Right cardiac atrium (tissue), 5 donors: ENCODE results near the gene P4HA1. TPM values are rescaled to one million over a fixed set of nuclear protein-coding genes. Genes with fewer than 3 reads are reported as not detected.

Experiments used
- ATAC-seq, 2 donors: fragments of 200-7000 bp; cut with Tn5 transposase; one replicate each; pipeline versions ENCODE4 v1.8.0 to v1.9.1; 2020; ENCODE audit warnings: moderate library complexity in 2 of 2, mild to moderate bottlenecking in 1 of 2
- DNase-seq, 3 donors: peaks; one replicate each; pipeline ENCODE4 v3.0.0-alpha.2; 2020
- H3K27ac ChIP-seq: one replicate; pipeline ENCODE4 v1.5.1; 2013; ENCODE audit warnings: mild to moderate bottlenecking, low read length, control low read depth, moderate library complexity
- H3K27me3 ChIP-seq: one replicate; pipeline ENCODE4 v1.6.1; 2013; ENCODE audit not compliant: control insufficient read depth, insufficient read depth
- H3K4me1 ChIP-seq: one replicate; pipeline ENCODE4 v1.6.1; 2013; ENCODE audit warnings: low read length; ENCODE audit not compliant: control insufficient read depth, insufficient read depth
- H3K4me3 ChIP-seq: one replicate; pipeline ENCODE4 v1.5.1; 2013; ENCODE audit warnings: low read length, control low read depth
- H3K9me3 ChIP-seq: one replicate; pipeline ENCODE4 v1.6.1; 2013; ENCODE audit warnings: low read length; ENCODE audit not compliant: control insufficient read depth
- WGBS: extraction: QIAGEN DNeasy Blood & Tissue Kit; methylation state at CpG from one replicate; pipeline ENCODE4 v1.1.7; 2013; 5-methylcytosine and 5-hydroxymethylcytosine counted together
- intact Hi-C, 4 donors: fragments of 100-400 bp; cut with DNase I; formaldehyde crosslinking; loops; one replicate each; pipeline versions ENCODE4 v1.11.0 to v1.14.0; 2022 to 2023
- polyA plus RNA-seq: library from polyadenylated mRNA; stranded (reverse); fragments of 200-250 nt; gene quantifications from one replicate; pipeline ENCODE4 v1.2.3, GENCODE V29; 2013
- total RNA-seq, 4 donors: library from RNA; stranded (reverse); fragmentation: NEBNext Ultra II Directional; extraction: Animal tissue kit (Norgen Biotek cat#: 25700); gene quantifications; one replicate each; pipeline ENCODE4 v1.2.1, GENCODE V29; 2021
- donor health status: healthy with polysubstance abuse.
- donor health status: DM: no; HTN: yes; CAD: no.
- donor health status: DM: no; HTN: no; CAD: no.
- donor health status: DM: no; HTN: yes; CAD: no; lungs with severe emphysema.
- donor health status: DM: yes; HTN: yes; CAD: no.

The P4HA1 gene
- total and polyA plus RNA-seq, 5 donors, result 21.8 to 55.8 (median 43.5) TPM

GRCh38 chr10:72980348-72980747 is 116.3 kb downstream of the P4HA1 start:
- ATAC-seq (no peak), DNase-seq (peak in 1 of 3 donors; percentile 28)
- H3K27me3 ChIP-seq, result no peaks in the 10 kb centered on the region
- H3K9me3 ChIP-seq, result no peaks in the 10 kb centered on the region
- over 99% methylated on average over 2 of the region's 2 CpGs for WGBS
- intact Hi-C loops, result no loop called here
- H3K4me1 ChIP-seq, result no peaks in the 10 kb centered on the region
- H3K27ac ChIP-seq, result no peak overlapping the region
- no peak overlapping the region for H3K4me3 ChIP-seq

- intact Hi-C loops, result no loop called here
- no peaks in the 10 kb centered on the region for H3K9me3 ChIP-seq
- no peaks in the 10 kb centered on the region for H3K27me3 ChIP-seq
Measured at GRCh38 chr10:72979709-72980108, 117.0 kb downstream of the P4HA1 start.

GRCh38 chr10:72976886-72977285 is 119.8 kb downstream of the P4HA1 start:
- DNase-seq (no peak), ATAC-seq (no peak)
- intact Hi-C loops, result no loop called here
- H3K4me1 ChIP-seq, result no peaks in the 10 kb centered on the region
- WGBS, result 90% methylated on average over 1 of the region's 1 CpG
- no peaks in the 10 kb centered on the region for H3K27me3 ChIP-seq
- no peak overlapping the region for H3K27ac ChIP-seq
- no peak overlapping the region for H3K4me3 ChIP-seq
- no peaks in the 10 kb centered on the region for H3K9me3 ChIP-seq

More at GRCh38 chr10:72979709-72980108, 117.0 kb downstream of the P4HA1 start:
- no peaks in the 10 kb centered on the region for H3K4me1 ChIP-seq
- H3K27ac ChIP-seq, result no peak overlapping the region
- no peak for ATAC-seq
- no peak overlapping the region for H3K4me3 ChIP-seq
- DNase-seq, result no peak

Other genes starting within 250 kb of the P4HA1 start
- 1 to 10 TPM in 1 of 4 donors, under 1 TPM in 3; 0.34 to 3.0 (median 0.66) TPM for gene OIT3, start 203.1 kb downstream of the P4HA1 start, total RNA-seq
- 2.1 TPM for gene OIT3, start 203.1 kb downstream of the P4HA1 start, polyA plus RNA-seq
- gene PLA2G12B, start 142.1 kb downstream of the P4HA1 start, total RNA-seq, result 1 to 10 TPM; 2.6 to 7.9 (median 6.3) TPM
- gene PLA2G12B, start 142.1 kb downstream of the P4HA1 start, polyA plus RNA-seq, result 16.6 TPM
- gene NUDT13, start 13.6 kb upstream of the P4HA1 start, total RNA-seq, result 1 to 10 TPM; 1.9 to 4.1 (median 2.8) TPM
- 2.7 TPM for gene NUDT13, start 13.6 kb upstream of the P4HA1 start, polyA plus RNA-seq
- gene ECD, start 71.1 kb upstream of the P4HA1 start, total RNA-seq, result 10 to 100 TPM; 16.2 to 19.3 (median 17.9) TPM
- 10.8 TPM for gene ECD, start 71.1 kb upstream of the P4HA1 start, polyA plus RNA-seq
- 10 to 100 TPM; 11.6 to 17.5 (median 15.1) TPM for gene FAM149B1, start 71.3 kb upstream of the P4HA1 start, total RNA-seq
- gene FAM149B1, start 71.3 kb upstream of the P4HA1 start, polyA plus RNA-seq, result 16.2 TPM
- 10 to 100 TPM in 2 of 4 donors, 1 to 10 TPM in 2; 7.9 to 10.6 (median 10.2) TPM for gene DNAJC9, start 150.4 kb upstream of the P4HA1 start, total RNA-seq
- gene DNAJC9, start 150.4 kb upstream of the P4HA1 start, polyA plus RNA-seq, result 6.5 TPM
- gene MRPS16, start 155.8 kb upstream of the P4HA1 start, total RNA-seq, result 10 to 100 TPM; 66.9 to 85.1 (median 79.3) TPM
- gene MRPS16, start 155.8 kb upstream of the P4HA1 start, polyA plus RNA-seq, result 80.0 TPM